ENCODE data around the gene CHGA.

- TF ChIP-seq CTCF (IDR thresholded peaks at IDR 0.05) (no peak), POLR2A (IDR thresholded peaks at IDR 0.05) (no peak)
Observed at GRCh38 chr14:92978229-92979021, 55.5 kb downstream of the CHGA start.

Data from Peyer's patch (tissue), 4 donors.